Stimulated activated CD4-positive, alpha-beta T cell treated with anti-CD3 and anti-CD28 coated beads, TNF-alpha, amount 100 ng/mL, for 4 hours (primary cell): Measurements from ENCODE around the gene PACS1.
"Not testable (repeated sequence)": the region's sequence is repeated elsewhere in the genome, so short reads cannot be mapped to it uniquely, and the experiment has no call there.

ENCODE experiments used
- DNase-seq, 3 experiments: peaks; one replicate each; pipeline ENCODE4 v3.0.0-alpha.2; 2020; ENCODE audit warnings: low read depth in 3 of 3

The PACS1 gene

GRCh38 chr11:66111158-66111557 is 41.1 kb downstream of the PACS1 start:
- DNase-seq, result no peak

- DNase-seq, result no peak
These were observed 42.0 kb downstream of the PACS1 start for GRCh38 chr11:66112041-66112491.

GRCh38 chr11:66112601-66113499 is 42.8 kb downstream of the PACS1 start:
- no peak for DNase-seq

GRCh38 chr11:66114957-66115356 is 44.9 kb downstream of the PACS1 start:
- DNase-seq, result not testable (repeated sequence)

GRCh38 chr11:66115638-66116301 is 45.7 kb downstream of the PACS1 start:
- no peak for DNase-seq

- no peak for DNase-seq
These were observed 46.7 kb downstream of the PACS1 start for GRCh38 chr11:66116576-66117361.

GRCh38 chr11:66118847-66119246 is 48.8 kb downstream of the PACS1 start:
- DNase-seq, result no peak

GRCh38 chr11:66119348-66120133 is 49.5 kb downstream of the PACS1 start:
- DNase-seq, result no peak

GRCh38 chr11:66121466-66121865 is 51.4 kb downstream of the PACS1 start:
- DNase-seq, result no peak

GRCh38 chr11:66123902-66124301 is 53.8 kb downstream of the PACS1 start:
- no peak for DNase-seq

GRCh38 chr11:66124564-66124963 is 54.5 kb downstream of the PACS1 start:
- no peak for DNase-seq

GRCh38 chr11:66126064-66126463 is 56.0 kb downstream of the PACS1 start:
- no peak for DNase-seq

- DNase-seq, result peak; percentile 29 to 32 (median 32)
These were observed 56.9 kb downstream of the PACS1 start for GRCh38 chr11:66126808-66127555.

- no peak for DNase-seq
These were observed 60.9 kb downstream of the PACS1 start for GRCh38 chr11:66130978-66131377.

GRCh38 chr11:66131937-66132632 is 62.0 kb downstream of the PACS1 start:
- DNase-seq, result no peak

- DNase-seq, result no peak
These were observed 63.2 kb downstream of the PACS1 start for GRCh38 chr11:66133216-66133775.

GRCh38 chr11:66136752-66137123 is 66.7 kb downstream of the PACS1 start:
- DNase-seq, result no peak

GRCh38 chr11:66139817-66140404 is 69.8 kb downstream of the PACS1 start:
- no peak for DNase-seq
